GM21367 (cell line): ENCODE data around the gene TINAGL1.
"Not testable (repeated sequence)": the region's sequence is repeated elsewhere in the genome, so short reads cannot be mapped to it uniquely, and the experiment has no call there.

Experiments used
- ATAC-seq: cut with Tn5 transposase; IDR thresholded peaks from one replicate; pipeline ENCODE4 v1.9.1; 2021; ENCODE audit not compliant: unreplicated experiment

The TINAGL1 gene

DNA sequence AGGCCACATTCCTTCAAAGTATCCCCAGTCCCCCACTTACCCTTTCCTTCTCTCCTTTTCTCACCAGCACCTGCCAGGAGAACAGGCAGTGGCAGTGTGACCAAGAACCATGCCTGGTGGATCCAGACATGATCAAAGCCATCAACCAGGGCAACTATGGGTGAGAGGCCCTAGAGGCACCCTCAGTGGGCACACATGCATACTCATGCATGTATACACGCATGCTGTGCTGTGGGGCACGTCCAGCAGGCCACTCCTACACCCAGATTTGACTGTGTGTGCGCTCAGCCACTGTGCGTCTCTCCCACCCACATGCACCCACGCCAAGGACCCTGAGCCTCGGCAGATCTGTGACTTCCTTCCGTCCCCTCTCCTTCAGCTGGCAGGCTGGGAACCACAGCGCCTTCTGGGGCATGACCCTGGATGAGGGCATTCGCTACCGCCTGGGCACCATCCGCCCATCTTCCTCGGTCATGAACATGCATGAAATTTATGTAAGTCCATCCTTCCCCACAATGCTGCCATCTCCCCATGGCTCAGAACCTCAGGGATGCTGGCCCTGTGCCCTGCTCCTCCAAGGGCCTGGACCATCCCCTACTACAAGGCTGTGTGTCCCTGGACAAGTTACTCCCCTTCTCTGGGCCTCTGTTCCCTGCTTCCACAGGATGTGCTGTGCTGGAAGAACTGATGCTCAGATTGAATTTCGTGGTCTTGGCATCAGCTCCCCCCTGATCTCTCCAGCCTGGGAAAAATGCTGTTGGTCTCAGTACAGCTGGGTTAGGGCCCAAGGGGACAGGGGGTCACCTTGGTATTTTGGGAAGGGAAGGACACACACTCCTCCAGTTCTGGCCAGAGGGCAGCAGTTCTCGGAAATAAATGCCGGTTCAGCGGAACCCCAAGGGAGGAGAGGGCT is 7.0 kb downstream of the TINAGL1 start:
- no peak for ATAC-seq

DNA sequence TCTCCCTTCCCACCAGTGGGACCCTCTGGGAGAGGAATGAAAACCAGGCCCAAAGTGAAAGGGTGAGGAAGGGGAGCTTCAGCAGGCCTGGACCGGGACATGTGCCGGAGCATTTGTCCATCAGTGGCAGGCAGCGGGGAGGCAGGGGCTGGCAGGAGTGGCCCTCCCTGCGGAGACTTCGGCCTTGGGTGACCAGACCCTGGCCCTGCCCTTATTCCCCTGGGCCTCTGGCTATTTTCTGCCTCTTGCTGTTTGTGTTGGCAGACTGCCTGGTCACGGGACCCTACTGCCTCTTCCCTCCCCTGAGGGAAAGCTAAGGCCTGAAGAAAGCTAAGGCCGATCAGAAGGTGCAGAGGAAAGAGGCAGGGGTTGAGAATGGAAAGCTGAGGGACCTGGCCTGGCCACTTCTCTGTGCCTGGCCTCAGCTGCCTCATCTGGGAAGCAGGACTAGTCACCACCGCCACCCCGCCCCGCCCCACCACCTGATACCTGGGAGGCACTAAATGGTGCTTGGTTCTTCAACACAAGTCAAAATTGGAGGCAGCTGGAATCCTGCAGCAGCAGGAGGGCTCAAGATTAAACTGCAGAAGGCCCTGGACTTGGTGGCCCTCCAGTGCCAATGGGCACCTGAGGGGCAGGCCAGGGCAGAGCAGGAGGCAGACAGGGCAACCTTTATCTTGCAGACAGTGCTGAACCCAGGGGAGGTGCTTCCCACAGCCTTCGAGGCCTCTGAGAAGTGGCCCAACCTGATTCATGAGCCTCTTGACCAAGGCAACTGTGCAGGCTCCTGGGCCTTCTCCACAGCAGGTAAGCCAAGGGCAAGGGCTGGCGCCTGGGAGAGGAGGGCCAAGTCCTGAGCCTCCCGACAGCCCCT is 7.9 kb downstream of the TINAGL1 start:
- ATAC-seq: no peak

DNA sequence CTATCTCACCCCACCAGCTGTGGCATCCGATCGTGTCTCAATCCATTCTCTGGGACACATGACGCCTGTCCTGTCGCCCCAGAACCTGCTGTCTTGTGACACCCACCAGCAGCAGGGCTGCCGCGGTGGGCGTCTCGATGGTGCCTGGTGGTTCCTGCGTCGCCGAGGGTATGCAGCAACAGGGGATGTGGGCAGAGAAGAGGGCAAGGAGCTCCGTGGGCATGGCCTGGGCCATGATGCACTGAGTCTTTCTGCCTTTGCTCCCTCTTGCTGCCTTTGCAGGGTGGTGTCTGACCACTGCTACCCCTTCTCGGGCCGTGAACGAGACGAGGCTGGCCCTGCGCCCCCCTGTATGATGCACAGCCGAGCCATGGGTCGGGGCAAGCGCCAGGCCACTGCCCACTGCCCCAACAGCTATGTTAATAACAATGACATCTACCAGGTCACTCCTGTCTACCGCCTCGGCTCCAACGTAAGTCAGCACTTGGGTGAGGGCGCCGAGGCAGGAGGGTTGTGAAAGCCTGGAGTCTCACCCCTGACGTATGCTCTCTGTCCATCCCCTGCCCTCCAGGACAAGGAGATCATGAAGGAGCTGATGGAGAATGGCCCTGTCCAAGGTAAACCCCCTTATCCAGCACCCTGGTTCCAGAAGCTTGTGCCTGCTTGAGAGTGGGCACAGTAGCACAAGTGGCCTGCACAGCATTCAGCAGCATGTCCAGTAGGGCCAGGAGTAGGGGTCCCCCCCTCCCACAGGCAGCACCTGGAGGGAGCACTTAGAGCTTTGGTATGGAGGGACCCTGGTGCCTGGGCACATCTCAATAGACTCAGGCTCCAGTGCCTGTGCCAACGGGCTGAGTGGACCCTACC is 8.8 kb downstream of the TINAGL1 start:
- ATAC-seq: no peak

DNA sequence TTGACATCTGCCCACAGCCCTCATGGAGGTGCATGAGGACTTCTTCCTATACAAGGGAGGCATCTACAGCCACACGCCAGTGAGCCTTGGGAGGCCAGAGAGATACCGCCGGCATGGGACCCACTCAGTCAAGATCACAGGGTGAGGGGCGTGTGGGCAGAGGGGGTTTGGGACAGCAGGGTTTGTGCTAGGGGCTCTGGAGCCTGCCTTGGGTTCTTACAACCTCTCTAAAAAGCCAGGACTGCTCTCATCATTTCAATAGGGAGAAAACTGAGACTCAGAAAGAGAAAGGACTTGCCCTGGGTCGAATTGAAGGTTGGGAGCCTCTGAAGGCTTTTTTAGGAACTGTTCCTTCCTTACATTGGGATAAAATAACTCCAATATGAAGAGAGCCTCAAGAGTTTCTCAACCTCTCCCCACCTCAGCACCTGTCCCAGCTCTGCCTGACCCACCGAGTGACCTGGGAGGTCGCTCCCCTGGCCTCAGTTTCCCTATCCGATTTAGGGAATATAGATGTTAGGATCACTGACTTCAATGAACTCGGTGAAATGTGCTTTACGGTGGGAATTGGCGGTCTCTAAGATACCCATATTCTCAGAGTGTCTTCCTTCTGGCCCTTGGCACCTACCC is 9.5 kb downstream of the TINAGL1 start:
- no peak for ATAC-seq

DNA sequence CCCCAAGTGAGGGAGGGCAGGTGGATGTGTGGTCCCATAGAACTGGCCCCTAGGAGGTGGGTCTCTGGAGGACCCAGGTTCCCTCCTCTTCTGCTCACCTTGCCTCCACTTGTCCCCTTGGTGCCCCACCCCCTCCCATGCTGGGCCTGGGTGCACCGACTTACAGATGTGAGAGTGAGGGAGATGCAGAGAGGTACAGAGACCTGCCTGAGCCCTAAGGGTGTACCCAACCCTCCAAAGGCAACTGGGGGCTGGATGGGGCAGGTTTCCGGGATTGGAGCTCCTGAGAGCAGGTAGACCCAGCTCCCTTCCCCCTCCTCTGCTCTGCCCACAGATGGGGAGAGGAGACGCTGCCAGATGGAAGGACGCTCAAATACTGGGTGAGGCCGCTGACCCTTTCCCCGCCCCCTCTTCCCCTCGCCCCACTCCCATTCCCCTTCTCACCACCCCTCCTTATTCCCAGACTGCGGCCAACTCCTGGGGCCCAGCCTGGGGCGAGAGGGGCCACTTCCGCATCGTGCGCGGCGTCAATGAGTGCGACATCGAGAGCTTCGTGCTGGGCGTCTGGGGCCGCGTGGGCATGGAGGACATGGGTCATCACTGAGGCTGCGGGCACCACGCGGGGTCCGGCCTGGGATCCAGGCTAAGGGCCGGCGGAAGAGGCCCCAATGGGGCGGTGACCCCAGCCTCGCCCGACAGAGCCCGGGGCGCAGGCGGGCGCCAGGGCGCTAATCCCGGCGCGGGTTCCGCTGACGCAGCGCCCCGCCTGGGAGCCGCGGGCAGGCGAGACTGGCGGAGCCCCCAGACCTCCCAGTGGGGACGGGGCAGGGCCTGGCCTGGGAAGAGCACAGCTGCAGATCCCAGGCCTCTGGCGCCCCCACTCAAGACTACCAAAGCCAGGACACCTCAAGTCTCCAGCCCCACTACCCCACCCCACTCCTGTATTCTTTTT is 10.3 kb downstream of the TINAGL1 start:
- ATAC-seq: no peak

DNA sequence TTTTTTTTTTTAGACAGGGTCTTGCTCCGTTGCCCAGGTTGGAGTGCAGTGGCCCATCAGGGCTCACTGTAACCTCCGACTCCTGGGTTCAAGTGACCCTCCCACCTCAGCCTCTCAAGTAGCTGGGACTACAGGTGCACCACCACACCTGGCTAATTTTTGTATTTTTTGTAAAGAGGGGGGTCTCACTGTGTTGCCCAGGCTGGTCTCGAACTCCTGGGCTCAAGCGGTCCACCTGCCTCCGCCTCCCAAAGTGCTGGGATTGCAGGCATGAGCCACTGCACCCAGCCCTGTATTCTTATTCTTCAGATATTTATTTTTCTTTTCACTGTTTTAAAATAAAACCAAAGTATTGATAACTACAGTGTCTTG is 11.0 kb downstream of the TINAGL1 start:
- not testable (repeated sequence) for ATAC-seq

DNA sequence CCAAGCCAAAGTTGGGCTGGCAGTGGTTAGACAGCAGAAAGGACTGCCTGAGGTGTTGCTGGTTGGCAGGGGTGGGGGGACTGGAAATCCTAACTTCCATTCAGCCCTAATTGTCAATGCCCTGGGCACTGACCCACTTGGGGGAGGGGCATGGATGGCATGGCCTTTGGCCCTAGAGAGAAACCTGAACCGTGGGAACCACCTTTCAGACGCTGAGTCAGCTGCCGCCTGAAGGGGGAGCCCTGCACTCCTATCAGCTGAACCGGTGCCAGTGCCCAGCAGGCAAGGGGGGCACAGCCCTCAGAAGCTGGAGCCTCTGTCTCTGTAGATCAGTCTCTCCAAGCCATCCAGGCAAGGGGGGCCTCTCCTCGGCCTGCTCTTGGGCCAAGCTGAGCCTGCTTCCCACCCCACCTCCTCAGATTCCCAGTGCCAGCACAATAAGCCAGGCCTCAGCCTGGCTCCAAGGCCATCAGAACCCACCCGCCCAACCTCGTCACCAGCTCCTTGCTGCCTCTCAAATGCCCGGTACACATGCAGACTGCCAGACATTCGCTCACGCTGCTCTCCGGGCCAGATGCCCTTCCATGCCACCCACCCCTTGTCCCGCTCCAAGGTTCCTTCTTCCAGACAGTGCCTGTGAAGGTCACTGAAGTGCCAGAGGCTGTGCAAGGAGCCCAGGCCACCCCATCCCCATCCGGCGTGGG is 11.6 kb downstream of the TINAGL1 start:
- no peak for ATAC-seq

DNA sequence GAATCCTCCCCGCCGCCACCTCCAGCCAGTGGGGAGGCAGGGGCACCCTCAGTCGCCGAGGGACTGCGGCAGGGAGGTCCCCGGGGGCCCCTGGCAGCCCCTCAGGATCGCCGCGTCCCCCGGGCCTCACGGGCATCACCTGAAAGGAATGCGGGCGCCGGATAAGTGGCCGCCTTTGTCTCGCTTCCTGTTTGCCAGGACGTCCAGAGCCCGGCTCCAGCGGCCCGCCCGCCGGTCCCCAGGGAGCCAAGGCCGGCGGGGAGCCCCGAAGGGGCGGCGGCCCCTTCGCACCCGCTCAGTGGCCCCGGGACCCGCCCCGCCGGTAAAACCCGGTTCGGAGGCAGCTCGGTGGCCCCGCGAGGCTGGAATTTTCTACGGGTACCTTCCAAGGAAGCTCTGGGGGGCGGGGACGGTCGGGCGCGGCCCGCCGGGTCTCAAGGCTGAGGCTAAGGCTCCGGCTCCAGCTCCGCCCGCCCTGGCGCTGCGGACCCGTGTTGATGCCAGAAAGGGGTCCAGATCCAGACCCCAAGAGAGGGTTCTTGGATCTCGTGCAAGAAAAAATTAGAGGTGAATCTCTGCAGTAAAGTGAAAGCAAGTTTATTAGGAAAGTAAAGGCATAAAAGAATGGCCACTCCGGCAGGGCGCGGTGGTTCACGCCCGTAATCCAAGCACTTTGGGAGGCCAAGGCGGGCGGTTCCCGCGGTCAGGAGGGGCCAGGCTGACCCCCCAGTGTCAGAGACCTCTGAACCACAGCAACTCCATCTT is 12.6 kb downstream of the TINAGL1 start:
- no peak for ATAC-seq

DNA sequence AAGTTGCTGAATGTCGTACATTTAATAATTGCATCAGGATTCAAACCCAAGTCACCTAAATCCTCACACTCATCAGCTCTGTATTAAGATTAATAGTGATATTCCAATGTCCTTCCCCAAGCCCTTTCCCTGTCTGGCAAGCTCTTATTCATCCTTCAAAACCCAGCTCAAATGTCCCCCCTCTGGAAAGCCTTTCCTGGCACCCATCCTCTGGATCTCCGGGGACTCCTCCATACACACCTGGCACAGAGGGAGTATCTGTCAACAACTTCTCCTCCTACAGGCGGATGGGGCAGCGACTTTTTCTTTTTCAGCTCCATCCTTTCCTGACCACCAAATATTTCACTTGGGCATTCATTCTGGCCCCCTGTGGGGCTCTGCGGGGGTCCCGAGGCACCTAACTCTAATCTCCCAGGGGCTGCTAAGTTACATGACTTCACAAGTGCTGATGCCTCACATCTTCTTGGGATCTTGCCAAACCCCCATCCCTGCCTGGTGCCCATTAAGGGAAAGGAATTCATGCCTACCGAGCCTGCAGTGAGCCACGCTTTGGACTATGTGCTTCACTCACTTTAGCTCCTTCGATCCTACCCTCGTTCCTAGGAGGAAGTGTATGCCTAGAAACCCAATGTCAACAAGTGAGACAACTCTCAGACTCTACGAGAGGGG is 15.2 kb downstream of the TINAGL1 start:
- ATAC-seq: no peak

DNA sequence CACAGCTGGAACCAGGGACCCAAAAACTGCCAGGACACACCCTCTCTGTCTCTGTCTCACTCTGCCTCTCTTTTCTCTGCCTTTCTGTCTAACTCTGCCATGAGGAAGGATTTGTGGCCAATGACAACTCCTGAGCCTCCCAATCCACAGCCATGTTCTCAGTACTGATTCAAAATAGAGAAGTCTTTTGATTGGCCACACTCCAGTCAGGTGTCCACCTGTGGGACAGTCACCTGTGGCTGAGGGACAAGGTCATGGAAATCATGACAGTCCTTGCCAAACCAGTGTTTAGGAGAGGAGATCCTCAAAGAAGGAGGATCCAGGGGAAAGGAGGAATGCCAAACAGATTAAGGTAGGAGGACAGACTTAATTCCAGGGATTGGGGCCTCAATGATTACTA is 15.8 kb downstream of the TINAGL1 start:
- no peak for ATAC-seq

DNA sequence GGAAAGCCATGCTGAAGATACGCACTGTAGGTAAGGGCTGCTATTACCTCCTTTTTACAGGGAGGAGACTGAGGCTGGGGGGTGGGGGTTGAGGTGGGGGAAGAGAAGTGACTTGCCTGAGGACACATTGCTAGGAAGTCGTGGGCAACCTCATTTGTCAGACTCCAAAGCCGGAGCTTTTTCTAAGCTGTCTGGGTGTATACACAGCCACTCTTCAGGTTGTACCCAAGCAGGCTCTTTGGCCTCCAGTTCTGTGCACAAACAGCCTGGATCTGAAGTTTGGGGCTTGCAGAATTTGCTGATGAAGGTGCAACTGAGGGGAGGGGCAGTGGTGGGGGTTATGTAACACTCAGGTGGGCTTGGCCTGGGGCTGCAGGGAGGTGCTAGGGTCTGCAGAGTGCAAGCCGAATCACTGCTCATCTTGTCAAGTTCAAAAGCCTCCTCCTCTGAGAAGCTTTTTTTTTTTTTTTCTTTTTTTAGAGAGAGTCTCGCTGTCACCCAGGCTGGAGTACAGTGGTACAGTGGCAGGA is 16.9 kb downstream of the TINAGL1 start:
- ATAC-seq: no peak

DNA sequence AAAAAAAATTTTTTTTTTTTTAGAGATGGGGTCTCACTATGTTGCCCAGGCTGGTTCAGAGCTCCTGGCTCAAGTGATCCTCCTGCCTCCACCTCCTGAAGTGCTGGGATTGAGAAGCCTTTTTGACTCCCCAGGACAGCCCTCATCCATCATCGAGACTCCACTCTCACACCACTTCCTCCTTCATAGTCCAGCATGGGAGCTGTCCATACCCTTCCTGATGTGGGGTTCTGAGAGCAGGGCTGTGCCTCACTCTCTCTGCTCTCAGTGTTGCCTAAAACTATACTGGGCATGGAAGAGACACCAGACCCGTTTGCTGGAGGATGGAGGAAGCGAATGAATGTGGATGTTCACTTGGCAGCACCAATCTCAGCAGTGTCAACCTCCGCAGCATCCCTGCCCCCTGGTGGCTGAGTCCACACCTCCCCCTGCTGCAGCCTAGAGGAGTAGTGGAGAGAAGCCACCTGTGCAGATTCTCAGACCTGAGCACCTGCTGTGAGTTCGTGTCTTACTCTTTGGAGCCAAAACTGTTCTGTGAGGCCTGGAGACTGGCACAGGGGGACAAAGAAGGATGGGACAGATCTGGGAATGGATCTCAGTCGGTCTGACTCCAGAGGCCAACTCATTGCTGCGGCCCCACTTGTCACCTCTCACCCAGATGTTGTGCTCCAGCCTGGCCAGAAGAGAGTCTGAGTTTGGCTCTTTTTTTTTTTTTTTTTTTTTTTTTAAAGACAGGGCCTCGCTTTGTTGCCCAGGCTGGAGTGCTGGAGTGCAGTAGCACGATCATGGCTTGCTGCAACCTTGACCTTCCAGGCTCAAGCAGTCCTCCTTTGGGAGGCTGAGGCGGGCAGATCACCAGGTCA is 17.7 kb downstream of the TINAGL1 start:
- ATAC-seq: no peak

DNA sequence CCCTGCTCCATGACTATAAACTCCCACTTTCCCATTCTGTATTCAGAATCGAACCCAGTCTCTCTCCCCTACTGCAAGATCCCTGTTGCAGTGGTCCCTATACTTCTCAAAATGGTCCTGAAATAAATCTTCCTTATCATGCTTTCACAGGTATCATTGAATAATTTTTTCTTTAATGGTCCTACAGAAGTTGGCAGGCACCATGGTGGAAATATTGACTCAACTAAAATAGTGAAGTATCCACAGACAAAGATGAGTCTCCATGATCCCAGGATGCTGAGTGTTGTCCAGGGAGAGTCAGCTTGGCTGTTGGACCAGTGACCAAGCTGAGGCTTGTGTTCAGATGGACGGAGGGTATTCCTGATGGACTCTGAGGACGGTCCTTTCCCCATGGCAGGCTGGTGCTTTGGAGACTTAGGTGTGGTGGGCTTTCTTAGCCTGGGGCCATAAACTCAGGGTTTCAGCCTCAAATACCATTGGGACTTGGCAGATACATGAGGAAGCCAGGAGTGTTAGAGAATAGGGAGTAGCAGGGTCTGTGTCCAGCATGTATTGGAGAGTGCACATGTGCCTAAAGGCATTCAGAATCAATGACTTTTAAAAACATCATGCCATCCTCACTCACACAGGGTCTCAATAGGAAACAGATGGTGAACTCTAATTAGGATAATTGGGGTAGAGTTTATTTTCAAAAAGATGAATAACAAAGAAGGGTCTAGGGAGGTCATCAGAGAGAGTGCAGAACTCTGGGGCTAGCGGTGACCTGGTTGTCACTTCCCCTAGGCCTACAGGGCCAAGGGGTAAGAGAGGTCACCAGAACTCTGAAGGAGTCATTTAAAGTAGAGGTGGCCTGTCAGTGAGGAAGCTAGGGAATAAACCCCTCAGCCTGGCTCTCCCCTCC is 19.8 kb downstream of the TINAGL1 start:
- ATAC-seq: no peak

DNA sequence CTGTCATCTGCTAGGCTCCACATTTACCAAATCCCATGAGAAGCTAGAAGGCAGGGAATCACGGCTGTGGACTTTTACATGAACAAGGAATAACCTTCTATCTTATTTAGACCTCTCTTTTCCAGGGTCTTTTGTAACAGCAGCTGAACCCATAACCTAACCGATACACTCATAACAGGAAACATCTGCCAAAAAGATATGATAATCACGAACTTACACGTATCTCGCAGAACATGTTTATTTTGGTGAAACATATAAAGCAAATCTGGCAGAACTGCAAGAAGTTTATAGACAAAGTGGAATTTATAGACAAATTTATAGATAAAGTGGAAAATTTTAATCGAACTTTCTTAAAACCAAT is 20.4 kb downstream of the TINAGL1 start:
- no peak for ATAC-seq

DNA sequence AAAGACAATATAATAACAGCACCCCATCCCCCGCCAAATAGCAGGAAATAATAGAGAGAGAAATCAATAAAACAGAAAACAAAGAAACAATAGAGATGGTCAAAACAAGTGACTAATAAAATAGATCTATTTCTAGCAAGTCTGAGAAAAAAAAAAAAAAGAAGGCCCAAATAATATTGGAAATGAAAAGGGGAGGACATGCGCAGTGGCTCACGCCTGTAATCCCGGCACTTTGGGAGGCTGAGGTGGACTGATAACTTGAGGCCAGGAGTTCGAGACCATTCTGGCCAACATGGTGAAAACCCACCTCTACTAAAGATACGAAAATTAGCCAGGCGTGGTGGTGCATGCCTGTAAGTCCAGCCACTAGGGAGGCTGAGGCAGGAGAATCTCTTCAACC is 22.7 kb downstream of the TINAGL1 start:
- no peak for ATAC-seq

DNA sequence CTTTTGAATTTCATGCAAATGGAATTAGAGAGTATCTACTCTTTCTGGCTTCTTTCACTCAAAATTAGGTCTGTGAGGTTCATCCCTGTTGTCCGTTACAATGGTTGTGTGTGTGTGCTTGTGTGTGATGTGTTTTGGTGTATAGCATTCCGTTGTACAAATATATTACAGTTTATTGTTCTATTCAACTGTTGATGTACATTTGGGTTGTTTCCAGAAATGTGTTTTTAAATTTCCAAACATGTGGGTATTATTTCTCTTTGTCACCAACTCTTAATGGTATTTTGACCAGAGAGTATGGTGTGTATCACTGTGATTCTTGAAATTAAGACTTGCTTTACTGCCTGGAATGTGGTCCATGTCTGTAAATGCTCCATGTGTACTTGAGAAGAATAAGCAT is 24.3 kb downstream of the TINAGL1 start:
- ATAC-seq: no peak
